Lower leg skin (tissue), 4 donors: ENCODE measurements around the gene HDAC9. TPM values are rescaled to one million over a fixed set of nuclear protein-coding genes. Genes with fewer than 3 reads are reported as not detected.

Experiments
- DNase-seq, 2 donors: peaks; one replicate each; pipeline ENCODE4 v3.0.0-alpha.2; 2019; ENCODE audit warnings: low spot score in 2 of 2
- H3K4me3 ChIP-seq: fragments of 200-600 bp; sonication (generic); 2 replicates; pipeline ENCODE4 v1.5.1; 2017; ENCODE audit warnings: mild to moderate bottlenecking, low read depth; ENCODE audit not compliant: poor library complexity, severe bottlenecking
- CTCF ChIP-seq, 3 donors: fragments of 450-650 bp; IDR thresholded peaks; one replicate each; pipeline ENCODE4 v1.5.1; 2016; ENCODE audit warnings: antibody characterized with exemption in 3 of 3, mild to moderate bottlenecking in 3 of 3, moderate library complexity in 2 of 3
- POLR2A ChIP-seq, 2 donors: fragments of 450-650 bp; IDR thresholded peaks; one replicate each; pipeline ENCODE4 v1.6.1; 2016 to 2017; ENCODE audit warnings: antibody characterized with exemption in 2 of 2, mild to moderate bottlenecking in 1 of 2, moderate library complexity in 1 of 2
- WGBS, 2 donors: methylation state at CpG; one replicate each; pipeline ENCODE4 v1.1.5; 2018; 5-methylcytosine and 5-hydroxymethylcytosine counted together
- intact Hi-C: fragments of 100-400 bp; cut with DNase I; formaldehyde crosslinking; loops from one replicate; pipeline ENCODE4 v1.15.0; 2023; ENCODE audit warnings: low total_unique reads
- total RNA-seq, 4 donors: library from RNA; depleted of rRNA; stranded (reverse); fragments of >200 nt; gene quantifications; one replicate each; pipeline ENCODE4 v1.1.0, GENCODE V29; 2016

The HDAC9 gene
- total RNA-seq, 4 donors from 2014 or later: 3.1 to 5.5 (median 4.7) TPM

DNA sequence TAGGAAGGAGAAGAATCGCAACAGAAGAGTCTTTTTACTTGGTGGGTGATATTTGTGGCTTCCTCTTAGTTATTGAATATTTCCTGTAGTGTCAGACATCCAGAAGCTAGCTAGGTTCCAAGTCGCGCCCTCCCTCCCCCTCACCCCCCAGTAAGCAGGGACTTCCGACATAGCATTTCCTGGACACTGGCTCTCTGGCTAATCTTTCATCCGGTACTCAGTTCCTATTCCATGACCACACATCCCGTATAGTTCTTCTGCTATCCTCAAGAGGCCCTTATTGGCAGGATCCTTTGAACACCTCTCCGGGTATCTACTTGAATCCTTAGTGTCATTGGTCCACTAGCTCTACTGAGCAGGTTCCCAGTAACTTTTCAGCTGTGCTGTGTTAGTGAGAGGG, 167.8 kb downstream of the HDAC9 start:
- DNase-seq: no peak
- H3K4me3 ChIP-seq: no peak overlapping the region
- intact Hi-C loops: no loop called here
- TF ChIP-seq POLR2A (IDR thresholded peaks at IDR 0.05): no peak
- TF ChIP-seq CTCF (IDR thresholded peaks at IDR 0.05): no peak
- 74 to 82% methylated on average over 7 of the region's 7 CpGs for WGBS, 2 donors

DNA sequence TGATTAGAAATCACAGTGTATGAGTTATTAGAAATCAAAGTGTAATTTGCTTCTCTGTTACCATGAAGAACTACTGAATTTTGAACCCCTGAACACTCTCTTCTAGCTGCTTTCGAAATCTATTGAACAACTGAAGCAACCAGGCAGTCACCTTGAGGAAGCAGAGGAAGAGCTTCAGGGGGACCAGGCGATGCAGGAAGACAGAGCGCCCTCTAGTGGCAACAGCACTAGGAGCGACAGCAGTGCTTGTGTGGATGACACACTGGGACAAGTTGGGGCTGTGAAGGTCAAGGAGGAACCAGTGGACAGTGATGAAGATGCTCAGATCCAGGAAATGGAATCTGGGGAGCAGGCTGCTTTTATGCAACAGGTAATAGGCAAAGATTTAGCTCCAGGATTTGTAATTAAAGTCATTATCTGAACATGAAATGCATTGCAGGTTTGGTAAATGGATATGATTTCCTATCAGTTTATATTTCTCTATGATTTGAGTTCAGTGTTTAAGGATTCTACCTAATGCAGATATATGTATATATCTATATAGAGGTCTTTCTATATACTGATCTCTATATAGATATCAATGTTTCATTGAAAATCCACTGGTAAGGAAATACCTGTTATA, 170.7 kb downstream of the HDAC9 start:
- WGBS, 2 donors: 19 to 23% methylated on average over 4 of the region's 4 CpGs
- TF ChIP-seq CTCF (IDR thresholded peaks at IDR 0.05): no peak
- no peak for TF ChIP-seq POLR2A (IDR thresholded peaks at IDR 0.05)
- H3K4me3 ChIP-seq: no peak overlapping the region
- intact Hi-C loops: no loop called here
- DNase-seq: peak; percentile 79 to 96

DNA sequence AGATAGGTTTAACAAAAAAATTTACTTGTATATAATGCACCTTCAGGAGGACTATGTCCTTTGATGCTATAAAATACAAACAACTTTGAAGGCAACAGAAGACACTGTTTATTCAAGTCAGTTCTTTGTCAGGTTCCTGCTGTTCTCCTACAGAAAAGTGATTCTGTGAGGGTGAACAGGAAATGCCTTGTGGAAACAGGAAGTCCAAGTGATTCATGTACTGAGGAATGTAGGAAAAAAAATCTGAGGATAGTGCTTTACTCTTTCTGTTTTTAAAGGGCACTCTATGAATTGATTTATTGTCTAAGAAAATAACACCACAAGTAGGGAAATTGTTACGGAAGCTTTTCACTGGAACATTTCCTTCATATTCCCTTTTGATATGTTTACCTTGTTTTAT, 171.9 kb downstream of the HDAC9 start:
- TF ChIP-seq POLR2A (IDR thresholded peaks at IDR 0.05): no peak
- no peak for TF ChIP-seq CTCF (IDR thresholded peaks at IDR 0.05)
- no peak overlapping the region for H3K4me3 ChIP-seq
- no peak for DNase-seq
- 39 to 43% methylated on average over 1 of the region's 1 CpG for WGBS, 2 donors
- intact Hi-C loops: no loop called here

GRCh38 chr7:18671176-18671575, 175.6 kb downstream of the HDAC9 start:
- no peak for DNase-seq
- H3K4me3 ChIP-seq: no peak overlapping the region
- intact Hi-C loops: no loop called here
- WGBS, 2 donors: 73 to 75% methylated on average over 5 of the region's 5 CpGs
- TF ChIP-seq POLR2A (IDR thresholded peaks at IDR 0.05) (no peak), CTCF (IDR thresholded peaks at IDR 0.05) (no peak)

GRCh38 chr7:18675579-18675978, 180.0 kb downstream of the HDAC9 start:
- H3K4me3 ChIP-seq: no peak overlapping the region
- 72 to 88% methylated on average over 2 of the region's 2 CpGs for whole genome bisulfite sequencing, 2 donors
- no peak for TF ChIP-seq CTCF (IDR thresholded peaks at IDR 0.05)
- no peak for TF ChIP-seq POLR2A (IDR thresholded peaks at IDR 0.05)
- intact Hi-C loops: no loop called here
- no peak for DNase-seq

GRCh38 chr7:18679261-18679660, 183.7 kb downstream of the HDAC9 start:
- no peak overlapping the region for H3K4me3 ChIP-seq
- 84 to 95% methylated on average over 1 of the region's 1 CpG for WGBS, 2 donors
- intact Hi-C loops: no loop called here
- TF ChIP-seq POLR2A (IDR thresholded peaks at IDR 0.05) (no peak), CTCF (IDR thresholded peaks at IDR 0.05) (no peak)
- DNase-seq: no peak
